WTC11 (cell line): ENCODE results near the gene B3GLCT. TPM values are rescaled to one million over a fixed set of nuclear protein-coding genes. Genes with fewer than 3 reads are reported as not detected.

Experiments
- ATAC-seq: fragments of 200-7000 bp; cut with Tn5 transposase; 2 replicates; pipeline ENCODE4 v1.10.0; 2021; ENCODE audit warnings: mild to moderate bottlenecking, moderate library complexity
- CTCF ChIA-PET: fragments of 300-600 bp; sonication (Branson Sonifier 250); formaldehyde crosslinking; loops from one replicate; lab custom pipeline; 2021; ENCODE audit warnings: antibody characterized with exemption; lab: Charles Lee
- POLR2A ChIA-PET: fragments of 350-600 bp; sonication (Branson Sonifier 250); formaldehyde crosslinking; loops from one replicate; lab custom pipeline; 2021; ENCODE audit warnings: antibody characterized with exemption; lab: Charles Lee
- DNase-seq: peaks from one replicate; pipeline ENCODE4 v3.0.0; 2021; ENCODE audit warnings: low spot score
- H3K27ac Mint-ChIP-seq: 2 replicates; pipeline ENCODE4 v1.8.0; 2021; ENCODE audit warnings: mixed read lengths
- H3K27me3 Mint-ChIP-seq: 2 replicates; pipeline ENCODE4 v1.8.0; 2021; ENCODE audit warnings: low read depth, mild to moderate bottlenecking, moderate library complexity, mixed read lengths
- H3K36me3 Mint-ChIP-seq: 2 replicates; pipeline ENCODE4 v1.8.0; 2021; ENCODE audit warnings: mixed read lengths
- H3K4me1 Mint-ChIP-seq: 2 replicates; pipeline ENCODE4 v1.8.0; 2022; ENCODE audit warnings: mixed read lengths
- H3K4me3 Mint-ChIP-seq: 2 replicates; pipeline ENCODE4 v1.8.0; 2021; ENCODE audit warnings: mild to moderate bottlenecking, moderate library complexity, mixed read lengths
- H3K9me3 Mint-ChIP-seq: 2 replicates; pipeline ENCODE4 v1.8.0; 2021; ENCODE audit warnings: mixed read lengths
- AFF4 ChIP-seq: sonication (generic); formaldehyde crosslinking; IDR thresholded peaks from 2 replicates; pipeline ENCODE4 v1.8.1; 2023; ENCODE audit warnings: mild to moderate bottlenecking, missing genetic modification reagents, borderline replicate concordance
- ATF1 ChIP-seq: sonication (generic); formaldehyde crosslinking; IDR thresholded peaks from 2 replicates; pipeline ENCODE4 v1.8.1; 2023; ENCODE audit warnings: mild to moderate bottlenecking, moderate library complexity, missing genetic modification reagents
- CBFB ChIP-seq: sonication (generic); formaldehyde crosslinking; IDR thresholded peaks from 2 replicates; pipeline ENCODE4 v1.8.1; 2022; ENCODE audit warnings: mild to moderate bottlenecking, low read depth, missing genetic modification reagents
- CTCF ChIP-seq: fragments of 200-600 bp; IDR thresholded peaks from 2 replicates; pipeline ENCODE4 v1.8.0; 2022; ENCODE audit warnings: antibody characterized with exemption
- ELF4 ChIP-seq: sonication (generic); formaldehyde crosslinking; IDR thresholded peaks from 2 replicates; pipeline ENCODE4 v1.8.1; 2022; ENCODE audit warnings: low read depth, mild to moderate bottlenecking, moderate library complexity, missing genetic modification reagents
- FOXP4 ChIP-seq: sonication (generic); formaldehyde crosslinking; IDR thresholded peaks from 2 replicates; pipeline ENCODE4 v1.8.0; 2022; ENCODE audit warnings: mild to moderate bottlenecking, missing genetic modification reagents
- PRDM15 ChIP-seq: sonication (generic); formaldehyde crosslinking; IDR thresholded peaks from 2 replicates; pipeline ENCODE4 v1.8.0; 2022; ENCODE audit warnings: missing genetic modification reagents
- PRRX2 ChIP-seq: fragments of 250-450 bp; sonication (Bioruptor Pico); IDR thresholded peaks from 2 replicates; pipeline ENCODE4 v1.8.0; 2021; ENCODE audit warnings: mild to moderate bottlenecking
- SP1 ChIP-seq: sonication (generic); formaldehyde crosslinking; conservative IDR thresholded peaks from 2 replicates; pipeline ENCODE4 v1.8.1; 2022; ENCODE audit warnings: missing genetic modification reagents
- TEAD4 ChIP-seq: sonication (generic); formaldehyde crosslinking; IDR thresholded peaks from 2 replicates; pipeline ENCODE4 v1.8.0; 2022; ENCODE audit warnings: mild to moderate bottlenecking, missing genetic modification reagents
- ZNF121 ChIP-seq: sonication (generic); formaldehyde crosslinking; IDR thresholded peaks from 2 replicates; pipeline ENCODE4 v1.8.0; 2023; ENCODE audit warnings: missing genetic modification reagents
- ZNF219 ChIP-seq: sonication (generic); formaldehyde crosslinking; IDR thresholded peaks from 2 replicates; pipeline ENCODE4 v1.8.0; 2023; ENCODE audit warnings: missing genetic modification reagents, mild to moderate bottlenecking, borderline replicate concordance
- ZNF263 ChIP-seq: sonication (generic); formaldehyde crosslinking; IDR thresholded peaks from 2 replicates; pipeline ENCODE4 v1.8.1; 2022; ENCODE audit warnings: low read depth, mild to moderate bottlenecking, moderate library complexity, missing genetic modification reagents
- ZNF532 ChIP-seq: fragments of 250-450 bp; sonication (Bioruptor Pico); IDR thresholded peaks from 2 replicates; pipeline ENCODE4 v1.9.0; 2021; ENCODE audit warnings: mild to moderate bottlenecking, borderline replicate concordance
- ZNF671 ChIP-seq: fragments of 250-450 bp; sonication (Bioruptor Pico); IDR thresholded peaks from 2 replicates; pipeline ENCODE4 v1.8.0; 2021; ENCODE audit warnings: mild to moderate bottlenecking
- total RNA-seq: library from RNA; stranded (reverse); gene quantifications from 3 replicates; pipeline ENCODE4 v1.2.3, GENCODE V29; 2021
- TF ChIP-seq, protein P1 (sequence below): sonication (generic); formaldehyde crosslinking; IDR thresholded peaks from 2 replicates; pipeline ENCODE4 v1.8.1; 2023; ENCODE audit warnings: mild to moderate bottlenecking, missing genetic modification reagents
- TF ChIP-seq, protein P2 (sequence below): sonication (generic); formaldehyde crosslinking; IDR thresholded peaks from 2 replicates; pipeline ENCODE4 v1.8.1; 2022; ENCODE audit warnings: missing genetic modification reagents, borderline replicate concordance

B3GLCT gene
- total RNA-seq, 1 experiment from 2014 or later, result 2.4 TPM

DNA sequence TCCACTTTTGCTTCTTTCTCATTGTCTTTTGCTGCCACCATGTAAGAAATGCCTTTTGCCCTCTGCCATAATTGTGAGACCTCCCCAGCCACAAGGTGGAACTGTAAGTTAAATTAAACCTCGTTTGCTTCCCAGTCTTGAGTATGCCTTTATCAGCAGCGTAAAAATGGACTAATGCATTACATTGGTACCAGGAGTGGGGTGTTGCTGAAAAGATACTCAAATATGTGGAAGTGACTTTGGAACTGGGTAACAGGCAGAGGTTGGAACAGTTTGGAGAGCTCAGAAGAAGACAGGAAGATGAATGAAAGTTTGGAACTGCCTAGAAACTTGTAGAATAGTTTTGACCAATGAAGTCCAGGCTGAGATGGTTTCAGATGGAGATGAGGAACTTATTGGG, 115.2 kb downstream of the B3GLCT start (continued):
- TF ChIP-seq AFF4 (CRISPR knock-in tag) (no peak), CTCF (no peak), PRDM15 (CRISPR knock-in tag) (no peak), ZNF532 (CRISPR knock-in tag) (no peak), ATF1 (CRISPR knock-in tag) (no peak), ZNF671 (CRISPR knock-in tag) (no peak), CBFB (CRISPR knock-in tag) (no peak)

DNA sequence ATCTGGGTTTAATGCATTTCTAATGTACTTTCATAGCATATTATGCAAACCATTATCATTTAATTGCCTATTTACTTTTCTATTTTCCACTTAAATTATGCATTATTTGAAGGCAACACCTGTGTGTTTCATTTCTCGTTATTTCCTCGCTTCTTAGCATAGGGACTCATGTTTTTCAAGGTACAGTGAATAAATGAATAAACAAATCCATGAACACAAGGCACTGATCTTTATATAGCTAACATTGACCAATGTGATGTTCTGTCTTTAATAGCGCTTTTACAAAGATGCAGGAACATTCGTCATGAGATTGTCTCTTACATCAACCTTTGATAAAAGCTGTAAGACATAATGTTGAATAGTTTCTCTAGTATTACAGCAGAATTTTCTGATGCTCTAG, 121.2 kb downstream of the B3GLCT start:
- Mint-ChIP-seq H3K27ac (no peak overlapping the region), H3K36me3 (peaks cover 21% of the 10 kb centered on the region), H3K27me3 (no peaks in the 10 kb centered on the region), H3K4me1 (peaks cover 14% of the 10 kb centered on the region), H3K9me3 (peaks cover 22% of the 10 kb centered on the region), H3K4me3 (no peak overlapping the region)
- ATAC-seq (no peak), DNase-seq (no peak)
- POLR2A ChIA-PET, result no interaction called here
- CTCF ChIA-PET, result no interaction called here
- TF ChIP-seq ELF4 (CRISPR knock-in tag) (no peak), ZNF263 (no peak), TEAD4 (CRISPR knock-in tag) (no peak), ZNF121 (CRISPR knock-in tag) (no peak), PRRX2 (no peak), SP1 (no peak), CBFB (CRISPR knock-in tag) (no peak), FOXP4 (CRISPR knock-in tag) (no peak), ZNF219 (no peak)
- TF ChIP-seq, protein P1, sequence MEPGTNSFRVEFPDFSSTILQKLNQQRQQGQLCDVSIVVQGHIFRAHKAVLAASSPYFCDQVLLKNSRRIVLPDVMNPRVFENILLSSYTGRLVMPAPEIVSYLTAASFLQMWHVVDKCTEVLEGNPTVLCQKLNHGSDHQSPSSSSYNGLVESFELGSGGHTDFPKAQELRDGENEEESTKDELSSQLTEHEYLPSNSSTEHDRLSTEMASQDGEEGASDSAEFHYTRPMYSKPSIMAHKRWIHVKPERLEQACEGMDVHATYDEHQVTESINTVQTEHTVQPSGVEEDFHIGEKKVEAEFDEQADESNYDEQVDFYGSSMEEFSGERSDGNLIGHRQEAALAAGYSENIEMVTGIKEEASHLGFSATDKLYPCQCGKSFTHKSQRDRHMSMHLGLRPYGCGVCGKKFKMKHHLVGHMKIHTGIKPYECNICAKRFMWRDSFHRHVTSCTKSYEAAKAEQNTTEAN (CRISPR knock-in tag), result no peak
- TF ChIP-seq, protein P2, sequence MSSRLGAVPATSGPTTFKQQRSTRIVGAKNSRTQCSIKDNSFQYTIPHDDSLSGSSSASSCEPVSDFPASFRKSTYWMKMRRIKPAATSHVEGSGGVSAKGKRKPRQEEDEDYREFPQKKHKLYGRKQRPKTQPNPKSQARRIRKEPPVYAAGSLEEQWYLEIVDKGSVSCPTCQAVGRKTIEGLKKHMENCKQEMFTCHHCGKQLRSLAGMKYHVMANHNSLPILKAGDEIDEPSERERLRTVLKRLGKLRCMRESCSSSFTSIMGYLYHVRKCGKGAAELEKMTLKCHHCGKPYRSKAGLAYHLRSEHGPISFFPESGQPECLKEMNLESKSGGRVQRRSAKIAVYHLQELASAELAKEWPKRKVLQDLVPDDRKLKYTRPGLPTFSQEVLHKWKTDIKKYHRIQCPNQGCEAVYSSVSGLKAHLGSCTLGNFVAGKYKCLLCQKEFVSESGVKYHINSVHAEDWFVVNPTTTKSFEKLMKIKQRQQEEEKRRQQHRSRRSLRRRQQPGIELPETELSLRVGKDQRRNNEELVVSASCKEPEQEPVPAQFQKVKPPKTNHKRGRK, result no peak
